IPS-18c (cell line): ENCODE data around the gene ERAS.
"Not testable (repeated sequence)": the region's sequence is repeated elsewhere in the genome, so short reads cannot be mapped to it uniquely, and the experiment has no call there.

Experiments used
- H3K4me3 ChIP-seq: 2 replicates; pipeline ENCODE4 v1.7.0; 2013; ENCODE audit warnings: low read depth, mild to moderate bottlenecking, low read length, moderate library complexity; ENCODE audit not compliant: insufficient read depth
- H3K9me3 ChIP-seq: one replicate; pipeline ENCODE4 v1.6.1; 2013; ENCODE audit warnings: mild to moderate bottlenecking, low read length, moderate library complexity; ENCODE audit not compliant: control insufficient read depth, insufficient read depth

ERAS gene

GRCh38 chrX:48819394-48819793, 6.9 kb upstream of the ERAS start:
- peaks cover 13% of the 10 kb centered on the region for H3K9me3 ChIP-seq
- not testable (repeated sequence) for H3K4me3 ChIP-seq

- no peak overlapping the region for H3K4me3 ChIP-seq
- peaks cover 12% of the 10 kb centered on the region for H3K9me3 ChIP-seq
Observed at GRCh38 chrX:48823053-48823452, 3.3 kb upstream of the ERAS start.

- H3K4me3 ChIP-seq = no peak overlapping the region
- peaks cover 10% of the 10 kb centered on the region for H3K9me3 ChIP-seq
Observed at GRCh38 chrX:48824066-48824465, 2.2 kb upstream of the ERAS start.

GRCh38 chrX:48826876-48827653, 752 bp downstream of the ERAS start:
- 0 out of 2 replicates have a peak overlapping the region, but pooled peaks have one; percentile 28 for H3K4me3 ChIP-seq

GRCh38 chrX:48827654-48827968, 1.3 kb downstream of the ERAS start:
- Histone ChIP-seq H3K9me3 (peaks cover 9% of the 10 kb centered on the region), H3K4me3 (0 out of 2 replicates have a peak overlapping the region, but pooled peaks have one; percentile 28)

More at GRCh38 chrX:48826876-48827653, 752 bp downstream of the ERAS start:
- H3K9me3 ChIP-seq = peaks cover 9% of the 10 kb centered on the region

GRCh38 chrX:48829016-48829735, 2.9 kb downstream of the ERAS start:
- Histone ChIP-seq H3K4me3 (no peak overlapping the region), H3K9me3 (peaks cover 7% of the 10 kb centered on the region)

DNA sequence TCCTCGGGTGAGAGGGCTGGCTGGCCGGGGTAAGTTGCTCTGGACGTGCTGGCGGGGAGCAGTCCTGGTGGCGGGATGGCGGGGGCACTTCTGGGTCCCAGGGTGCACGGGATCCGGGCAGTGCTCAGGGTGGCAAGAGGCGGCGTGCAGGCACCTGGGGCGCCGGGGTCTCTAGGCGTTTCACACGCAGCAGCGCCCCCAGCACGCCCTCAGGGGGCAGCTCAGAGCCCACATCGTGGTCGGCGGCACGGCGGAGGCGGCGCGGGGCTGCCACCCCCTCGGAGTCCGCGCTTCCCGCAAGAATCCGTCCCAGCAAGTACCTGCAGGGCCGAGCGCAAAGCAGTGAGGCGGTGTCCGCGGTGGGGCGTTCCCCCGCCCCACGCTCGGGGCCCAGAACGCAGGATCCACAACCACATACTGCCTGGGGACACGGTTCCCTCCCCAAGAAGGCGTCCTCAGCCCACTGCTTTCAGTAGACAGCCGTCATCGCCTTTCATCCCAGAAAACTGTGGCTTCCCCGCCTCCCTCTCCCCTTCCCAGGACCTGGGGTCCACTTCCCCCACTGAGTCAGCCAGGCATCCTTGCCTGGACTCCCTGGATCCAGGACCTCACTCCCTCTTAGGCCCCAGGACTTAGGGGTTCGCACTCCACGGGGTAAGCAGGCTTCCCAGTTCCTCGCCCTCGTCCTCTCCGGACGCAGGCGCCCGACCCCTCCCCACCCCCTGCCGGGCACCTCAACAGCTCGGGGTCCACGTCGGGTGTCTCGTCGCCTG, 5.0 kb downstream of the ERAS start:
- Histone ChIP-seq H3K9me3 (no peaks in the 10 kb centered on the region), H3K4me3 (peak overlapping the region; percentile 28)

- Histone ChIP-seq H3K9me3 (no peaks in the 10 kb centered on the region), H3K4me3 (peak overlapping the region; percentile 28; the same call in 1 of the 2 replicates)
Observed at GRCh38 chrX:48831909-48832291, 5.6 kb downstream of the ERAS start.

DNA sequence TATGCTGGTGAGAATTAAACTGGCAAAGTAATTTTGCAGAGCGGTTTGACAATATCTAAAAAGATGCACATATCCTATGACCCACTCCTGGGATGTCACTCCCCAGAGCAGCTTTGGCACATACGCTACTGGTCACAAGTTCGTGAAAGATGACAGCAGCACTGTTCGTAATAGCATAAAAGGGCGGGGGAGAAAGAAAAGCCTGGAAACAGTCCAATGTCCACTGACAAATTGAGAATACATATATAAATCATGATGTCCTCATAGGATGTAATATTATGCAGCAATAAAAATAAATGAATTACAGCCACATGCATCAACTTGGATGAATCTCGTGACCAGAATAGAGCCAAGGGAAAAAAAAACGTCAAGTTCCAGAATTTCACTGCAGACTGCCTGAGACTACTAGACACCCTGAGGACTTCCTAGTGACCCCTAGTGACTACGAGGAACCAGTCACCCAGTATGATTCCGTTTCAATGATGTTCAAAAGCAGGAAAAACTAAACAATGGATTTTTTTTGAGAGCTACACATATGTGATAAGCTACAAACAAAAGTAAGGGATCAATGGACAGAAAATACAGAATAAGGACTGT, 7.3 kb downstream of the ERAS start:
- H3K9me3 ChIP-seq = no peaks in the 10 kb centered on the region
- H3K4me3 ChIP-seq = no peak overlapping the region

DNA sequence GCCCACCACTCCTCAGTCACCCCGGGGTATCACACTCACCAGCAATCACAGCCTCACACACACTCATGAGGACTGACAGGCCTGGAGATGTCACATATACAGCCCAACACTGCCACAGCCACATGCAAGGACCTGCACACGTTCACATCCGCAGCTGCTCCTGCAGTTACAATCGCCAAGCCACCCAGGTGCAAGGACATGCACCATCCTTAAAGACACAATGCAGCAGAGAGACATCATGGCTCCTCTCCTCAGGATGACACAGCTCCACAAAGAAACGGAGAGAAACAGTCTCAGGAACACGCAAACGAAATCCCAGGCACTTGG, 8.0 kb downstream of the ERAS start:
- no peaks in the 10 kb centered on the region for H3K9me3 ChIP-seq
- H3K4me3 ChIP-seq = peak overlapping the region; percentile 41; the same call in 1 of the 2 replicates

DNA sequence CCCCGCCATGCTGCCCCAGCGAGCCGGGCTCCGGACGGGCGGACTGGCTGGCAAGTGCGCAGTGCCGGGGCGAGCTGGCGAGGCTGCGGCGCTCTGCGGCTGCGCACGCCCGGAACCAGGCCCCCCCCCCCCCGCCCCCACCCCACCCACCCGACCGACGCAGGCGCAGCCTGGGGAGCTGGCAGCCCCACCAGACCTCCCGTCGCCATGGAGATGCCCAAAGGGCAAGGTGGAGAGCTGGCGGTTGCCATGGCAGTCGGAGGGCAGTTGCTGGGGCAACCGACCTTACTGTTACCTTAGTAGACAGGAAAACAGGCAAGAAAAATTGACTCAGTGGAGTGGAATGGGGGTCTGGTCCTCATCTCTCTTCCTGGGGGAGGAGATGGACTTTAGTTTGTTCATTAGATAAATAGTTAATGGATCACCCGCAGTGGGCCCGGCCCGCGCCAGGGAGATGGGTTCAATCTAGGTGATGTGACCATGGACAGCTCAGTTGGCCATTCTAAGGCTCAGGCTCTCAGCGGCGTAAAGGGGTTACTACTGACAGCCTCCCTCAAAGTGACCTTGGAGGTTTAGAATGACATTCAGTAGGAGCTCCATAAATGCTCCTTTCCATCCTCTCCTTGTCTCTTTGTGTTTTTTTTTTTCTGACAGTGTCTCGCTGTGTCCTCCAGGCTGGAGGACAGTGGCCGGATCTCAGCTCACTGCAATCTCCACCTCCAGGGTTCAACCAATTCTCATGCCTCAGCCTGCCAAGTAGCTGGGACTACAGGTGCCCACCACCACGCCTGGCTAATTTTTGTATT, 9.4 kb downstream of the ERAS start, which contains the start of gene PCSK1N:
TSS of gene PCSK1N (minus strand) at position 87 of the 806 bp plus-strand sequence. CDS start at position 9, 78 bp downstream.
- peak within 1 kb of the TSS; percentile 41 for H3K4me3 ChIP-seq
- H3K9me3 ChIP-seq = no peaks in the 10 kb centered on the region

DNA sequence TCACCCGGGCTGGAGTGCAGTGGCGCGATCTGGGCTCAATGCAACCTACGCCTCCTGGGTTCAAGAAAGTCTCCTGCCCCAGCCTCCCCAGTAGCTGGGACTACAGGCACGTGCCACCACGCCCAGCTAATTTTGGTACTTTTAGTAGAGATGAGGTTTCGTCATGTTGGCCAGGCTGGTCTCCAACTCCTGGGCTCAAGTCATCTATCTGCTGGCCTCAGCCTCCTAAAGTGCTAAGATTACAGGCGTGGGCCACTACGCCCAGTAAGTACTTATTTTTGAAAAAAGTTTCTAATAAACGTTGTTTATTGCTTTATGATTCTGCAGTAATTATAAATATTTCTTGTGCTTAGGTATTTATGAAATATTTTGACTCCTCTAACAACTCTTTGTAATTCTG, 13.4 kb downstream of the ERAS start:
- H3K9me3 ChIP-seq = peaks cover 4% of the 10 kb centered on the region

GRCh38 chrX:48848847-48849246, 22.5 kb downstream of the ERAS start:
- Histone ChIP-seq H3K4me3 (no peak overlapping the region), H3K9me3 (peaks cover 6% of the 10 kb centered on the region)

More for the DNA sequence above, 13.4 kb downstream of the ERAS start:
- no peak overlapping the region for H3K4me3 ChIP-seq

GRCh38 chrX:48852857-48853256, 26.5 kb downstream of the ERAS start:
- peaks cover 3% of the 10 kb centered on the region for H3K9me3 ChIP-seq

GRCh38 chrX:48853494-48853893, 27.2 kb downstream of the ERAS start:
- not testable (repeated sequence) for H3K9me3 ChIP-seq, H3K4me3 ChIP-seq

More at GRCh38 chrX:48852857-48853256, 26.5 kb downstream of the ERAS start:
- H3K4me3 ChIP-seq = no peak overlapping the region

- not testable (repeated sequence) for H3K4me3 ChIP-seq, H3K9me3 ChIP-seq
Observed at GRCh38 chrX:48854121-48854804, 27.9 kb downstream of the ERAS start.
